ENCODE data around the gene LINC01488. TPM values are rescaled to one million over a fixed set of nuclear protein-coding genes. Genes with fewer than 3 reads are reported as not detected.

LINC01488 gene
- total RNA-seq, 1 donor from 2014 or later = not detected

DNA sequence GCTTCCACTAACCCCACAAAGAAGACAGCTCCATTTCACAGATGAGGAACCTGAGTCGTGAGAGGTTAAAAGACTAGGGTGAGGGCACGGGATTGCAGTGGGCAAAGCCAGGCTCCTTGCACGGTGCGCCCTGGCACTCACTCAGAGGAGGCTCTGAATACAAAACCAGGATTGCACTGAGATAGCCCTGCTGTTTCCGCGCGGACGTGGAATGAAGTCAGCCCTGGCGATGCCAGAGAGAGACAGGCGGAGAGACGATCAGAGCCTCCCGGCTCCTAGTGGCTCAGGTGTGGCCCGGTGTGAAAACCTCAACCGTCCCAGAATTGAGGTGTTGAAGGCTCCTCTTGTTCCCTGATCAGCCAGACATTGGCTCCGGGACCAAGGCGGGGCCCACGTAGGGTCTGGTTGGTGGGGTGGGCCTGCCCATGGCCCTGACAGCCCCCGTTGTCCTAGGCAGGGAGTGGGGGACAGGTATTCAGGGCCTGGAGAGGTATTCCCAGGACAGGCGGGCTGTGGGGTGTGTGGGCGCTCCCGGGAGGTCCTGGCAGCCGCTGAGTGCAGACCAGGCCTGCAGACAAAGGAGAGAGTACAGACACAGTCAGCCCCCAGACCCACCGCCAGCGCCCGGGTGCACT lies 43.1 kb upstream of the LINC01488 start:
- no peaks in the 10 kb centered on the region for H3K9me3 ChIP-seq (ENCODE audit: control insufficient read depth in 3 of 3, low read length in 3 of 3)
- no peak overlapping the region for H3K4me3 ChIP-seq (ENCODE audit: low read length in 3 of 3)
- H3K27me3 ChIP-seq (ENCODE audit: control insufficient read depth in 3 of 3, insufficient read depth in 3 of 3, low read length in 3 of 3) = peaks cover 4 to 9% (median 6%) of the 10 kb centered on the region in 3 donors
- no peak overlapping the region for H3K9ac ChIP-seq (ENCODE audit: low read depth in 1 of 3, low read length in 3 of 3)
- no peak overlapping the region for H3K27ac ChIP-seq (ENCODE audit: low read depth, low read length)
- peaks cover 13 to 16% (median 14%) of the 10 kb centered on the region in 3 donors for H3K4me1 ChIP-seq (ENCODE audit: control insufficient read depth in 3 of 3, insufficient read depth in 3 of 3, low read length in 3 of 3)
- no peaks in the 10 kb centered on the region for H3K36me3 ChIP-seq (ENCODE audit: control insufficient read depth in 3 of 3, insufficient read depth in 3 of 3, low read length in 3 of 3)

DNA sequence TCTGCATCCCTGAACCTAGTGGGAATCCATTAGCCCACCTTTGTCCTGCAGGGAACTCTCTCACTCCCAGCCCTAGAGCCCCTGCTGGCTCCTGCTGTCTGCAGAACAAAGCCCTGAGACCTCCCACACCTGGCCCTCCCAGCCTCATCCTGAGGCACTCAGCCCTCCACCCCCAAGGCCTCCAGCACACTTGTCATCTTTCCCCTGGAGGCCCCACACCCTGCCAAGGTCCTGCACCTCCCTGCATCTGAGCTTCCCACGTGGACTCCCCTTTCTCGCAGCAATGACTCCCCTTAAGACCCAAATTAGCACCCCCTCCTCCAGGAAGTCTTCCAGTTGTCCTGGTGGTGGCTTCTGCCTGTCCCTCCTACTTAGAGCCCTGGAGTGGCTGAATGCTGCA lies 42.3 kb upstream of the LINC01488 start:
- Histone ChIP-seq H3K36me3 (ENCODE audit: control insufficient read depth in 3 of 3, insufficient read depth in 3 of 3, low read length in 3 of 3) (no peaks in the 10 kb centered on the region), H3K4me1 (ENCODE audit: control insufficient read depth in 3 of 3, insufficient read depth in 3 of 3, low read length in 3 of 3) (peaks cover 20 to 23% (median 21%) of the 10 kb centered on the region in 3 donors), H3K27ac (ENCODE audit: low read depth, low read length) (no peak overlapping the region), H3K9ac (ENCODE audit: low read depth in 1 of 3, low read length in 3 of 3) (no peak overlapping the region), H3K4me3 (ENCODE audit: low read length in 3 of 3) (no peak overlapping the region), H3K27me3 (ENCODE audit: control insufficient read depth in 3 of 3, insufficient read depth in 3 of 3, low read length in 3 of 3) (peaks cover 4 to 9% (median 6%) of the 10 kb centered on the region in 3 donors), H3K9me3 (ENCODE audit: control insufficient read depth in 3 of 3, low read length in 3 of 3) (no peaks in the 10 kb centered on the region)

DNA sequence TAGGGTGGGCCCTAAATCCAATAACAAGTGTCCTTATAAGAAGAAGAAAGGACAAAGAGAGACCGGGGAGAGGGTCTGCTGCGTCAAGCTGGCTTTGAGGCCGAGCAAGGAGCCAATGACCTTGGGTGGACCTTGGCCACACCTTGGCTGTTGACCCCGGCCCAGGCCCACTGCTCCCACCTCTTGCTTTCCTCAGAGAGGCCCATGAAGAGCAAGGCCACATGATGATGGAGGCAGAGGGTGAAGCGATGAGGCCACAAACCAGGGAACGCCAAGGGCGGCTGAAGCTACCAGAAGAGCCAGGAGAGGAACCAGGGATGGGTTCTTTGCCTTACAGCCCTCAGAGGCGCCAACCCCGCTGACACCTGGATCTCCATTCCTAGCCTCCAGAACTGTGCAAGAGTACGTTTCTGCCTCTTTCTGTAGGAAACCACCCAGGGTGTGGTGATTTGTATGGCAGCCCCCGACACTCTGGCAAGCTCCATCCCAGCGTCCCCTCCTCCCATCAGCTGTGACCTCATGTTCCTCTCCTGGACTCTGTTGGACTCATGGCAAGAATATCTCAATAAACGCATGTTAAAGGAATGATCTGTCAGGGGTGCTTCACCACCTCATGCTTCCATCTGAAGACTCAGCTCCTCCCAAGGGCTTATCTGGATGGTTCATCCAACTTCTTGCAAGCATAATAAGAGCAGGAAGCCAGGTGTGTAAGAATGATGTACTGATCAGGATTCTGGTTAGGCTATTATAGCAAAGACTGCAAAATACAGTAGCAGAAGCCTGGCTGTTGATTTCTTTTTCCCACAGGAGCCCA lies 41.6 kb upstream of the LINC01488 start:
- Histone ChIP-seq H3K9ac (ENCODE audit: low read depth in 1 of 3, low read length in 3 of 3) (no peak overlapping the region), H3K36me3 (ENCODE audit: control insufficient read depth in 3 of 3, insufficient read depth in 3 of 3, low read length in 3 of 3) (no peaks in the 10 kb centered on the region), H3K27me3 (ENCODE audit: control insufficient read depth in 3 of 3, insufficient read depth in 3 of 3, low read length in 3 of 3) (peaks cover 4 to 9% (median 6%) of the 10 kb centered on the region in 3 donors), H3K27ac (ENCODE audit: low read depth, low read length) (no peak overlapping the region), H3K4me3 (ENCODE audit: low read length in 3 of 3) (no peak overlapping the region), H3K9me3 (ENCODE audit: control insufficient read depth in 3 of 3, low read length in 3 of 3) (no peaks in the 10 kb centered on the region), H3K4me1 (ENCODE audit: control insufficient read depth in 3 of 3, insufficient read depth in 3 of 3, low read length in 3 of 3) (peaks cover 27 to 30% (median 28%) of the 10 kb centered on the region in 3 donors)

DNA sequence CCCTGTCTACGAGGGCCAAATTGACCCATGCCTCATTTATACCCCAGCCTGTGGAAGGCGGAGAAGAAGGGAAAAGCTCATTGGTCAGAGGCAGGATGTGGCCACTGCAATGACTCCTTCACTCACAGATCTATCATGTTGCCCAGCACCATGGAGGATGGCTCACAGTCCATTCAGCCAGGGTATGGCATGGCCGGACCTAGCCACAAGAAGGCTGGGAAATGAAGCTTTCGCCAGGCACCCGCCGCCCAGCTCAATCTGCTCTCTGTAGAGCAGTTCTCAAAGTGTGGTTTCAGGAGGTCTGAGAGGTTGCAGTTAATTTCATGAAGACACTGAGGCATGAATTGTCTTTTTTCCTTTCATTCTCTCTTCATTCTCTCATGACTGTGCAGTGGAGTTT lies 40.6 kb upstream of the LINC01488 start:
- Histone ChIP-seq H3K27ac (ENCODE audit: low read depth, low read length) (no peak overlapping the region), H3K9ac (ENCODE audit: low read depth in 1 of 3, low read length in 3 of 3) (no peak overlapping the region), H3K4me1 (ENCODE audit: control insufficient read depth in 3 of 3, insufficient read depth in 3 of 3, low read length in 3 of 3) (peaks cover 30 to 35% (median 31%) of the 10 kb centered on the region in 3 donors), H3K36me3 (ENCODE audit: control insufficient read depth in 3 of 3, insufficient read depth in 3 of 3, low read length in 3 of 3) (no peaks in the 10 kb centered on the region), H3K4me3 (ENCODE audit: low read length in 3 of 3) (no peak overlapping the region), H3K9me3 (ENCODE audit: control insufficient read depth in 3 of 3, low read length in 3 of 3) (no peaks in the 10 kb centered on the region), H3K27me3 (ENCODE audit: control insufficient read depth in 3 of 3, insufficient read depth in 3 of 3, low read length in 3 of 3) (peaks cover 4 to 9% (median 6%) of the 10 kb centered on the region in 3 donors)

DNA sequence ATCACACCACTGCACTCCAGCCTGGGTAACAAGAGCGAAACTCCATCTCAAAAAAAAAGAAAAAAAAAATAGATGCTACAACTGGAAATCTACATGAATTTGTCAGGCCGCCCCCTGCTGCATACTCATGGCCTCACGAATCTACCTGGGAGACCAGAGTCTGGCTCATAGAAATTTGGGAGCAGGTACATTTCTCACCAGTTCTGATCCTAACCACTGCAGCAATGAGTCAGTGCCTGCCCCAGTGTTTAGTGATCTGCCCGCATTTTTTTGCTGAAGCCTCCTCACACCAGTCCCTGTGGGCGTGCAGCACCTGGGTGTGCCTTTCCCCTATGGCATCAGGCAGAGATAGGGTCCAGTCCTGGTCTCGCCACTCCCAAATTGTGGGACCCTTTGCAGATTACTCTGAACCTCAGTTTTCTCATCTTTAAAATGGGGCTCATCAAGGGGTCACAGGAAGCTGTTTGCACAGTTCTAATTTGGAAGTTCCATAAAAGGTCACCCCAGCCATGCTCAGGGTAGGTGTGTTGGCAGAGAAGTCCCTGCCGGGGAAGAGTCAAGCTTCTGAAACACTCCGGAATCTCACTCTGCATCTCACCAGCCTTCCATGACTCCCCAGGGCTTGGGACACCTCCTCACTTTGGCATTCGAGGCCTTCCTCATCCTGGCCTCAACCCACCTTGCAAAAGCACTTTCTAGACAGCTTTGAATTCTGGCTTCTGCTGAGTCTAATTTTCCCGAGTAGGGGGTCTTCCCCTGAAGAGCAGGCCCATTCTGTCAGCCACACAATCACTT lies 39.3 kb upstream of the LINC01488 start:
- no peak overlapping the region for H3K27ac ChIP-seq (ENCODE audit: low read depth, low read length)
- peaks cover 4 to 9% (median 6%) of the 10 kb centered on the region in 3 donors for H3K27me3 ChIP-seq (ENCODE audit: control insufficient read depth in 3 of 3, insufficient read depth in 3 of 3, low read length in 3 of 3)
- no peaks in the 10 kb centered on the region for H3K9me3 ChIP-seq (ENCODE audit: control insufficient read depth in 3 of 3, low read length in 3 of 3)
- H3K4me3 ChIP-seq (ENCODE audit: low read length in 3 of 3) = peak overlapping the region in 1 of 3 donors; percentile 23
- no peaks in the 10 kb centered on the region for H3K36me3 ChIP-seq (ENCODE audit: control insufficient read depth in 3 of 3, insufficient read depth in 3 of 3, low read length in 3 of 3)
- no peak overlapping the region for H3K9ac ChIP-seq (ENCODE audit: low read depth in 1 of 3, low read length in 3 of 3)
- H3K4me1 ChIP-seq (ENCODE audit: control insufficient read depth in 3 of 3, insufficient read depth in 3 of 3, low read length in 3 of 3) = peaks cover 27 to 31% (median 28%) of the 10 kb centered on the region in 3 donors

DNA sequence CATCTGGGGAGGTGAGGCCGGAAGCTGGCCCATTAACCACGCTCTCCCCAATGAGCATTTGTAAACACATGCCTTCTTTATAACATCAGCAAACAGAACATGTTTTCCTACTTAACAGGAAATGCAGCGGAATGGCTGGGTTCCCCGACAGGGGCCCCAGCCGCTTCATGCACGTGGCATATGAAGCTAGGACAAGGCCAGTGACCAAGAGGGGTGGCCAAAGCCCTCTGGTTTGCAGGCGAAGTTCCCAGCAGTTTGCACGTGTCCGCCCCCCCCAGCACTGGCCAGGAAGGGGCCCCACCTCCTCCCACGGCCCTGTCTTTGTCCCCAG lies 38.7 kb upstream of the LINC01488 start:
- Histone ChIP-seq H3K9me3 (ENCODE audit: control insufficient read depth in 3 of 3, low read length in 3 of 3) (no peaks in the 10 kb centered on the region), H3K4me1 (ENCODE audit: control insufficient read depth in 3 of 3, insufficient read depth in 3 of 3, low read length in 3 of 3) (peaks cover 27 to 29% (median 28%) of the 10 kb centered on the region in 3 donors), H3K27me3 (ENCODE audit: control insufficient read depth in 3 of 3, insufficient read depth in 3 of 3, low read length in 3 of 3) (peaks cover 4 to 9% (median 6%) of the 10 kb centered on the region in 3 donors), H3K27ac (ENCODE audit: low read depth, low read length) (peak overlapping the region; percentile 63), H3K4me3 (ENCODE audit: low read length in 3 of 3) (peak overlapping the region; percentile 23 to 52 (median 46)), H3K36me3 (ENCODE audit: control insufficient read depth in 3 of 3, insufficient read depth in 3 of 3, low read length in 3 of 3) (no peaks in the 10 kb centered on the region), H3K9ac (ENCODE audit: low read depth in 1 of 3, low read length in 3 of 3) (no peak overlapping the region)

DNA sequence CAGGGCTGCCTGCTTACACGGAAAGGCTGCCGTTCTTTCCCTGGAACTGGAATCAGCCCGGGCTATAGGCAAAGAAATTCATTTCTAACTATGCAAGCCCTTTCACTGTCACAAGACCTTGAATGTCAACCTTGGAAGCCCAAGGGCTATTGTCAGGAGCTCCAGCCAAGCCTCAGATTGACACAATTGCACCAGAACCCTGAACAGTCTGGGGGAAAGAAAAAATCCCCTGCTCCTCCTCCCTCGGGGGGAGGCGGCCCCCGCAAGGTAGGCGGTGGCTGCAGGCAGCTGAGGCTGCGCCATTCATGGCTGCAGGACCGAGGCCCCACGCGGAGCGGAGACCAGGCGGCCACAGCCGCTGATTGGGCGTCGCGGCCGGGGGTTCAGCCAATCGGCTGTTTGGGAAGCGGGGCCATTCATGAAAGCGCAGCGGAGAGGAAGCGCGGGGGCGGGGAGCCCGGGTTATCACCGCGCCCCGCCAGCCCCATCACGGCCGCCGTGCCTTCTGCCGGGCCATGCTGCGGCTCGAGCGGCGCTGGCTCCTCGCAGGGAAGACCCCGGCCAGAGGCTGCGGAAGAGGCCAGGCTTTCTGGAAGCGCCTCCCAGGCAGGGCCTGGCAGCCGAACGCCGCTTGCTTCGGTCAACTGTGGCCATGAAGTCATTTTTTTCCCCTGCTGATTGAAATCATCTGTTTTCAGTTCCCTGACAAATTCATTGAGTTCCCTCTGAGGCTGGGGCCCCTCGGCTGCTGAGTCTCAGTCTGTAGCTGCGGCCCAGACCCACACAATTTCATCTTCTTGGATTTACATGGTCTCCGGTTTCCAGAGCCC lies 38.1 kb upstream of the LINC01488 start:
- peak overlapping the region; percentile 54 to 75 (median 56) for H3K4me3 ChIP-seq (ENCODE audit: low read length in 3 of 3)
- H3K27me3 ChIP-seq (ENCODE audit: control insufficient read depth in 3 of 3, insufficient read depth in 3 of 3, low read length in 3 of 3) = peaks cover 4 to 9% (median 6%) of the 10 kb centered on the region in 3 donors
- no peaks in the 10 kb centered on the region for H3K36me3 ChIP-seq (ENCODE audit: control insufficient read depth in 3 of 3, insufficient read depth in 3 of 3, low read length in 3 of 3)
- H3K27ac ChIP-seq (ENCODE audit: low read depth, low read length) = peak overlapping the region; percentile 63
- H3K4me1 ChIP-seq (ENCODE audit: control insufficient read depth in 3 of 3, insufficient read depth in 3 of 3, low read length in 3 of 3) = peaks cover 27 to 32% (median 28%) of the 10 kb centered on the region in 3 donors
- no peaks in the 10 kb centered on the region for H3K9me3 ChIP-seq (ENCODE audit: control insufficient read depth in 3 of 3, low read length in 3 of 3)
- H3K9ac ChIP-seq (ENCODE audit: low read depth in 1 of 3, low read length in 3 of 3) = peak overlapping the region in 2 of 3 donors; percentile 43 to 57

DNA sequence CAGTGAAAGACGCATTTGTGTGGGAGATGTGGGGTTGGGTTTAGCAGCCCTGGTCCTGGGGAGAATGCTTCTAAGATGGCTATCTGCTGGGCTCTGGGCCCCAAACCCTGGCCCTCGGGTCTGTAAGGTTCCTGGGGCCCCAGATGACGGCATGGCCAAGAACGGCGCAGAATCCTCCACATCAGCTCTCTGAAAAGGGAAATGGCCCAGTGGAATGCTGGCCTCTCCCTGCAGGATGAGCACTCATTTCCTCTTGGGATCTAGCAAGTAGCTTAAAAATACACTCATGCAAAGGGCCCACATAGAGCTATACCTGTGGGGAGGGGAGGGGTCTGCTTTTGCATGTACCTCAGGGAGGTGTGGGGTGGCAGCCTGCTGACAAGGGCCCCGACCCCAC lies 37.5 kb upstream of the LINC01488 start:
- H3K4me1 ChIP-seq (ENCODE audit: control insufficient read depth in 3 of 3, insufficient read depth in 3 of 3, low read length in 3 of 3) = peaks cover 30 to 38% (median 32%) of the 10 kb centered on the region in 3 donors
- H3K9ac ChIP-seq (ENCODE audit: low read depth in 1 of 3, low read length in 3 of 3) = peak overlapping the region in 2 of 3 donors; percentile 43 to 57
- no peaks in the 10 kb centered on the region for H3K9me3 ChIP-seq (ENCODE audit: control insufficient read depth in 3 of 3, low read length in 3 of 3)
- H3K36me3 ChIP-seq (ENCODE audit: control insufficient read depth in 3 of 3, insufficient read depth in 3 of 3, low read length in 3 of 3) = no peaks in the 10 kb centered on the region
- H3K27ac ChIP-seq (ENCODE audit: low read depth, low read length) = peak overlapping the region; percentile 63
- H3K4me3 ChIP-seq (ENCODE audit: low read length in 3 of 3) = peak overlapping the region; percentile 54 to 75 (median 56)
- H3K27me3 ChIP-seq (ENCODE audit: control insufficient read depth in 3 of 3, insufficient read depth in 3 of 3, low read length in 3 of 3) = peaks cover 4 to 9% (median 6%) of the 10 kb centered on the region in 3 donors
